Skeletal muscle satellite cell (primary cell): ENCODE results near the gene NUP93.
A peak's percentile ranks its signal among the peaks of the same experiment; 100 is the strongest.
"Not testable (repeated sequence)": the region's sequence is repeated elsewhere in the genome, so short reads cannot be mapped to it uniquely, and the experiment has no call there.

Experiments
- H3K27me3 ChIP-seq: 2 replicates; pipeline ENCODE4 v1.7.0; 2013; ENCODE audit warnings: low read length; ENCODE audit not compliant: control insufficient read depth, insufficient read depth
- H3K36me3 ChIP-seq: 2 replicates; pipeline ENCODE4 v1.7.0; 2013; ENCODE audit warnings: mild to moderate bottlenecking, control low read depth, low read length; ENCODE audit not compliant: insufficient read depth
- H3K4me1 ChIP-seq: 2 replicates; pipeline ENCODE4 v1.7.0; 2013; ENCODE audit warnings: low read length; ENCODE audit not compliant: control insufficient read depth, insufficient read depth
- H3K4me2 ChIP-seq: 2 replicates; pipeline ENCODE4 v1.7.0; 2013; ENCODE audit warnings: mild to moderate bottlenecking, low read length
- H3K4me3 ChIP-seq: 2 replicates; pipeline ENCODE4 v1.7.0; 2013; ENCODE audit warnings: low read length
- H3K9ac ChIP-seq: 2 replicates; pipeline ENCODE4 v1.7.0; 2013; ENCODE audit warnings: mild to moderate bottlenecking, low read depth, low read length, moderate library complexity
- H3K9me3 ChIP-seq: replicated peaks from 2 replicates; pipeline ENCODE4 v1.7.0; 2013; ENCODE audit warnings: mild to moderate bottlenecking, control low read depth, low read length

The NUP93 gene

GRCh38 chr16:56807676-56808067, 77.7 kb downstream of the NUP93 start:
- H3K4me3 ChIP-seq, H3K9me3 ChIP-seq, H3K4me2 ChIP-seq, H3K9ac ChIP-seq, H3K27me3 ChIP-seq, H3K4me1 ChIP-seq: not testable (repeated sequence)
- peaks cover 27% of the 10 kb centered on the region for H3K36me3 ChIP-seq

- no peaks in the 10 kb centered on the region for H3K27me3 ChIP-seq
- no peaks in the 10 kb centered on the region for H3K9me3 ChIP-seq
- H3K4me1 ChIP-seq: peaks cover 13% of the 10 kb centered on the region
- H3K4me3 ChIP-seq: no peak overlapping the region
- peaks cover 12% of the 10 kb centered on the region for H3K36me3 ChIP-seq
- H3K9ac ChIP-seq: no peak overlapping the region
- H3K4me2 ChIP-seq: no peak overlapping the region
Observed at GRCh38 chr16:56810954-56811353, 81.0 kb downstream of the NUP93 start.

DNA sequence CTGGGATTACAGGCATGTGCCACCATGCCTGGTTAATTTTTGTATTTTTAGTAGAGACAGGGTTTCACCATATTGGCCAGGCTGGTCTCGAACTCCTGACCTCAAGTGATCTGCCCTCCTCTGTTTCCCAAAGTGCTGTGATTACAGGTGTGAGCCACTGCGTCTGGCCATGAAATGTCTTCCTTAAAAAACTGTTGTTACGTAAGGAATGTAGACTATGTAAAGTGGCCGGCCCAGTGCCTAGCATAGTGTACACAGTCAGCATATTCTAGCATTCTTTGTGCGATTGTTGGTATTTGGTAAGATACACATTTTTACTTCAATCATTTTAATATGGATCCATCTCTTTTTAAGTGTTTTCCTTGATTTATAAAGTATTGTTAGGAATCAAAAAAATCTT, 81.7 kb downstream of the NUP93 start:
- not testable (repeated sequence) for H3K4me2 ChIP-seq, H3K36me3 ChIP-seq

DNA sequence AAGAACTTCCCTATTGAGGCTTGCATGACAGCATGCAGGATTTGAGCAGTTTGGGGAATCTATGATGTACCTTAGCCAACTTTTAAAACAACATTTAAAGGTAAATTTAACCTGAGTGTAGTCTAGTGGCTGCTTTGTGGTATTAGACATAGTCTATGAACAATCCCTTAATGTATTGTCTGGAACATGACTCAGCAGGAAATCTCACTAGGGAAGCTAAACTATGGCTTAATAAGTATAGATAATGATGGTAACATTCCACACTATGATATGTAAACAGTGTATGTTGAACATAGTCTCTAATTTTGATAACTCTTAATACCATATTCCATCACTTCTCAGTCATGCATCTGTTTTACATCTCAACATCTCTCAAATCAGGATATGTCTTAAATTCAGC, 83.0 kb downstream of the NUP93 start:
- Histone ChIP-seq H3K4me3 (no peak overlapping the region), H3K36me3 (peaks cover 4% of the 10 kb centered on the region), H3K9me3 (no peaks in the 10 kb centered on the region), H3K4me1 (peaks cover 7% of the 10 kb centered on the region), H3K4me2 (peak overlapping the region; percentile 9), H3K9ac (no peak overlapping the region), H3K27me3 (no peaks in the 10 kb centered on the region)

More for the DNA sequence above, 81.7 kb downstream of the NUP93 start:
- not testable (repeated sequence) for H3K27me3 ChIP-seq, H3K4me3 ChIP-seq, H3K9ac ChIP-seq, H3K9me3 ChIP-seq
- peaks cover 13% of the 10 kb centered on the region for H3K4me1 ChIP-seq

DNA sequence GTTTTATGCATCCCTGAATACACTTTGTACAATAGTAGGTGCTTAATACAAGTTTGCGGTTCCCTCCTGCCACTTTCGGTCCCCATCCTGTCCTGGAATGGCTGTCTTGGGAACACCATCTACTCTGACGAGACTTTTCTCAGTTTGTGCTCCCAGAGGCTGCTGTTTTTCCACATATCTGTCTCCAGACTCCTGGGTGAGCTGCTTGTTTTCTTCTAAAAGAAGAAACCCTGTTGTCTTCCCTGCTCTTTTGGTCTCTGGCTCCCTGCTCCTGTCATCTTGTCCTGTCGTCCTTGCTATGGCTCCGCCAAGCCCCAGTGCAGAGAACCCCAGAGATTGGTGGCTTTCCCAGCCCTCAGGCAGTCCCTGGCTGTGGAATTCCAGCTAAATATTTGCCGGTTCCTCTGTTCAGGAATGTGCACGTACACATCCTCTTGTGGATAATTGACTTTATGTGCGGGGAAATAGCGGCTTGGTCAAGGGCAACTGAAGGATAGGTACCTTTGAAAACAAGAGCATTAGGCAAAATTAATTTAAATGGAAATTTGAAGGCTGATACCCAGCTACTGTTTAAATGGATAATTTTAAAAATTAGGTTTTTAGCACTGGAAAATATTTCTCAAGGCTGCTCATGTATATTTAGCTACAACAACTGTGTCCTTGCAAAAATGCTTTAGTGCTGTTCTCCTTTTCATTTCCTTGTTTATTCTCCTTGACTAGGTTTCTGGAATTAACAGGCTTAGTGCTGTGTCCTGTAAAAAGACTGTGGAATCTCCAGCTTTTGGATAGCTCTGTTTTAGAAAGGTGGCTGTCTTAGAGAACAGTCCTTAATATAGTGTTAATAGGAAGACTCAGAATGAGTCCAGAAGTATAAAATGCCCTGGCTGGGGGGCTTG, 84.9 kb downstream of the NUP93 start:
- Histone ChIP-seq H3K4me1 (peaks cover 7% of the 10 kb centered on the region), H3K9ac (no peak overlapping the region)

DNA sequence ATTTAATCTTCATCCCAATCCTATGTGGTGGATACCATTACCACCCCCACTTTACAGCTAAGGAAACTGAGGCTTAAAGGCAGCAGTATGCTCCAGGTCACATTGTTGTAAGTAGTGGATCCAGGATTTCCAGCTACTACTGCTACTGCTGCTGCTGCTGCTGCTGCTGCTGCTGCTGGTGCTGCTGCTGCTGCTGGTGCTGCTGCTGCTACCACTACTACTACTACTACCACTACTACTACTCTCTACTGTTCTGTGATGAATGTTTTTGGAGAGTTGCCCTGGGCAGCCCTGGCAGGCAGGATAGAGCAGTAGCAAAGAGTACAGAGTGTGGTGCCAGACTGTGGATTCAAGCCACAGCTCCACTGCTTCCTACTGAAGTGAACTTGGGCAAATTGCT, 85.8 kb downstream of the NUP93 start:
- Histone ChIP-seq H3K4me3 (no peak overlapping the region), H3K9ac (no peak overlapping the region), H3K4me2 (no peak overlapping the region), H3K4me1 (peaks cover 7% of the 10 kb centered on the region), H3K27me3 (no peaks in the 10 kb centered on the region), H3K36me3 (peaks cover 16% of the 10 kb centered on the region), H3K9me3 (no peaks in the 10 kb centered on the region)

More for the DNA sequence above, 84.9 kb downstream of the NUP93 start:
- Histone ChIP-seq H3K4me3 (no peak overlapping the region), H3K4me2 (no peak overlapping the region), H3K9me3 (no peaks in the 10 kb centered on the region), H3K27me3 (no peaks in the 10 kb centered on the region), H3K36me3 (peaks cover 12% of the 10 kb centered on the region)

GRCh38 chr16:56817056-56817455, 87.1 kb downstream of the NUP93 start:
- H3K4me2 ChIP-seq: no peak overlapping the region
- no peaks in the 10 kb centered on the region for H3K9me3 ChIP-seq

DNA sequence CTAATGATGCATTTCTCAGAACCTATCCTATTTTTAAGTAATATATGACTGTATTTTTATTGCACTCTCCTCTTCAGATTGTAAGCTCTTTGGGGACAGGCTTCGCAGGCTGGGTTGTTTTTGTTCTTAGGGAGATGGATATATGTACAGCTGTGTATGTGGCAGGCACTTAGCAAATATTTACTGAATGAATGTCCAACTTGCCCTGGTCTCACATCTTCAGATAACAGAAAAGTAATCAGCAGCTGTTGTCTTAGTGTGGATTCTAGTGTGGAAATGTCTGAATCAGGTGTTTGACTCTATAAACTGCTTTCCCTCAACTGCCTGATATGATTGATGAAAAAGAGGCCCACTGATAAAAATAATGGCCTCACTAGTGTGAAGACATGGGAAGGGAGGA, 88.0 kb downstream of the NUP93 start:
- Histone ChIP-seq H3K9me3 (no peaks in the 10 kb centered on the region), H3K4me1 (peaks cover 2% of the 10 kb centered on the region), H3K4me2 (no peak overlapping the region), H3K36me3 (peaks cover 20% of the 10 kb centered on the region), H3K4me3 (no peak overlapping the region), H3K9ac (no peak overlapping the region), H3K27me3 (no peaks in the 10 kb centered on the region)

More at GRCh38 chr16:56817056-56817455, 87.1 kb downstream of the NUP93 start:
- H3K9ac ChIP-seq: no peak overlapping the region
- peaks cover 19% of the 10 kb centered on the region for H3K36me3 ChIP-seq
- peaks cover 7% of the 10 kb centered on the region for H3K4me1 ChIP-seq
- H3K27me3 ChIP-seq: no peaks in the 10 kb centered on the region
- no peak overlapping the region for H3K4me3 ChIP-seq

DNA sequence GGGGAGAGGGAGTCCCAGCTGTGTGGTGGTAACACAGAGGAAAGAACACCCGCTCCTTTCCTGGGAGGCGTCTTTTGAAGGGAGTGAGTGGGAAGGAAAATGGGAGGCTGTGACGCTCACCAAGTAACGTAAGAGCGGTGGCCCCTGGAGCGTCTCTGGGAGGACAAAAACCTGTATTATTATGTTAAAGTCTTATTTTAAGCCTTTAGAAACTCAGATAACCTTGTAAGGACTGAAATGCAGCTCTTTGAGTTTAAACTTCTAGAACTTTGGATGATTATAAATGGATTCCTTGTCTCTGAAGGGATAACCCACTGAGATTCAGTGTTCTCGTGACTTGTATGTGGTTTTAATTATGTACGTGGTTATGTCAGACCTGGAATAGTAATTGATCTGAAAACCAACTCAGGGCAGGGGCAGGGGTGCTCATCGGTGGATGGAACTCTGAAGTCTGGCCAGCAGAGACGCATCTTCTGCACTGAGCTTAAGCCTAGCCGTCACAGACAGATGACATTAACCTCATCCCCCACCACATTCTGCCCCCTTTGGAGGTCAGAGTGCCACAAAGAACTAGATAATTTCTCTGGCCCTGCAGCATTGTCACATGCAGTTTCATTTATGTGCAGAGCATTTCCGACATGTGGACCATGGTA, 93.3 kb downstream of the NUP93 start:
- H3K36me3 ChIP-seq: peaks cover 35% of the 10 kb centered on the region
- no peaks in the 10 kb centered on the region for H3K4me1 ChIP-seq
- H3K4me3 ChIP-seq: no peak overlapping the region
- no peak overlapping the region for H3K9ac ChIP-seq
- no peaks in the 10 kb centered on the region for H3K27me3 ChIP-seq
- H3K9me3 ChIP-seq: no peaks in the 10 kb centered on the region
- H3K4me2 ChIP-seq: no peak overlapping the region

DNA sequence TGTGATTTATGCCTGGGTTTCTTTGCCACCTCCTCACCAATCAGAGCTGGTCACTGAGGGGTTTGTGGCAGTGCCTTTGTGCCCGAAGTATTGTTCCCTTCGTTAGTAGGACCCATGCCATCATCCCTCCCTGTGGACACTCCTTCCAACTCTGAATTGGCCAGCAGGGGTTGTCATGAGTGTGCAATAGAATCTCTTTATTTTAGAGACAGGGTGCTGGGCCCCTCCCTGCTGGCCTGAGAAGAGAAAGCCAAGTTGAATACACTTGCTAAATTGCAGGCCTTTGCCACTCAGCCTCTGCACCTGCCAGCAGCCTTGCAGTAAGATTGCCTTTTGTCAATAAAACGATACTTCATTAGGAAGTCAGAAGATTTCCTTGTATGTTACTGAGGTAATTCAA, 94.4 kb downstream of the NUP93 start:
- peaks cover 36% of the 10 kb centered on the region for H3K36me3 ChIP-seq
- no peak overlapping the region for H3K9ac ChIP-seq
- H3K9me3 ChIP-seq: no peaks in the 10 kb centered on the region
- no peak overlapping the region for H3K4me3 ChIP-seq
- H3K4me1 ChIP-seq: no peaks in the 10 kb centered on the region
- no peaks in the 10 kb centered on the region for H3K27me3 ChIP-seq
- H3K4me2 ChIP-seq: no peak overlapping the region

- H3K9ac ChIP-seq: no peak overlapping the region
- H3K4me3 ChIP-seq: no peak overlapping the region
- no peak overlapping the region for H3K4me2 ChIP-seq
- peaks cover 37% of the 10 kb centered on the region for H3K36me3 ChIP-seq
- no peaks in the 10 kb centered on the region for H3K9me3 ChIP-seq
- no peaks in the 10 kb centered on the region for H3K4me1 ChIP-seq
- no peaks in the 10 kb centered on the region for H3K27me3 ChIP-seq
Observed at GRCh38 chr16:56824804-56825203, 94.9 kb downstream of the NUP93 start.
